Mesendoderm (in vitro differentiated cells): ENCODE data around the gene TAPT1.

Experiments
- DNase-seq: peaks from one replicate; pipeline ENCODE4 v3.0.0; 2013
- H2AK5ac ChIP-seq: 2 replicates; pipeline ENCODE4 v1.6.1; 2013; ENCODE audit warnings: low read length, inconsistent platforms
- H2BK120ac ChIP-seq: 2 replicates; pipeline ENCODE4 v1.6.1; 2013; ENCODE audit warnings: low read depth, mild to moderate bottlenecking, low read length, moderate library complexity, mixed read lengths
- H2BK15ac ChIP-seq: replicated peaks from 2 replicates; pipeline ENCODE4 v1.6.1; 2013; ENCODE audit warnings: low read depth, mild to moderate bottlenecking, moderate library complexity
- H2BK5ac ChIP-seq: 2 replicates; pipeline ENCODE4 v1.6.1; 2013; ENCODE audit warnings: low read length, inconsistent platforms
- H3K18ac ChIP-seq: 2 replicates; pipeline ENCODE4 v1.6.1; 2013; ENCODE audit warnings: mild to moderate bottlenecking, low read length, mixed read lengths
- H3K23ac ChIP-seq: one replicate; pipeline ENCODE4 v1.6.1; 2013; ENCODE audit warnings: low read length
- H3K27ac ChIP-seq: 2 replicates; pipeline ENCODE4 v1.5.1; 2013; ENCODE audit warnings: low read depth, mild to moderate bottlenecking, inconsistent platforms, low read length, moderate library complexity
- H3K27me3 ChIP-seq: 2 replicates; pipeline ENCODE4 v1.6.1; 2013; ENCODE audit warnings: low read length, control low read depth, mild to moderate bottlenecking, inconsistent platforms; ENCODE audit not compliant: insufficient read depth, poor library complexity
- H3K36me3 ChIP-seq: 2 replicates; pipeline ENCODE4 v1.6.1; 2013; ENCODE audit warnings: low read length, inconsistent platforms; ENCODE audit not compliant: control insufficient read depth, insufficient read depth
- H3K4ac ChIP-seq: one replicate; pipeline ENCODE4 v1.6.1; 2013; ENCODE audit warnings: low read depth, mild to moderate bottlenecking, low read length, moderate library complexity
- H3K4me1 ChIP-seq: 2 replicates; pipeline ENCODE4 v1.6.1; 2013; ENCODE audit warnings: low read depth, low read length, inconsistent platforms; ENCODE audit not compliant: control insufficient read depth
- H3K4me2 ChIP-seq: 2 replicates; pipeline ENCODE4 v1.6.1; 2013; ENCODE audit warnings: low read length
- H3K4me3 ChIP-seq: 2 replicates; pipeline ENCODE4 v1.5.1; 2013; ENCODE audit warnings: mild to moderate bottlenecking, low read length
- H3K56ac ChIP-seq: one replicate; pipeline ENCODE4 v1.6.1; 2013; ENCODE audit warnings: low read length
- H3K79me1 ChIP-seq: 2 replicates; pipeline ENCODE4 v1.6.1; 2013; ENCODE audit warnings: low read length, inconsistent platforms
- H3K79me2 ChIP-seq: 2 replicates; pipeline ENCODE4 v1.6.1; 2013; ENCODE audit warnings: mild to moderate bottlenecking, low read length; ENCODE audit not compliant: control insufficient read depth, insufficient read depth
- H3K9ac ChIP-seq: 2 replicates; pipeline ENCODE4 v1.6.1; 2013; ENCODE audit warnings: low read length, inconsistent platforms
- H4K5ac ChIP-seq: one replicate; pipeline ENCODE4 v1.6.1; 2013; ENCODE audit warnings: low read length
- H4K8ac ChIP-seq: one replicate; pipeline ENCODE4 v1.6.1; 2013; ENCODE audit warnings: low read depth, mild to moderate bottlenecking, control low read depth, low read length, moderate library complexity
- WGBS: extraction: QIAGEN DNeasy Blood & Tissue Kit; methylation state at CpG from one replicate; pipeline ENCODE4 v1.1.7; 2013; ENCODE audit warnings: low lambda C conversion rate, missing lambda C conversion rate; ENCODE audit not compliant: insufficient coverage; ENCODE audit errors: extremely low coverage; 5-methylcytosine and 5-hydroxymethylcytosine counted together

The TAPT1 gene

GRCh38 chr4:16131293-16131692 is 95.0 kb downstream of the TAPT1 start:
- Histone ChIP-seq H3K4me3 (no peak overlapping the region), H2BK120ac (no peak overlapping the region), H3K27me3 (no peaks in the 10 kb centered on the region), H4K5ac (no peak overlapping the region), H3K23ac (no peak overlapping the region), H3K79me1 (no peaks in the 10 kb centered on the region), H3K18ac (no peak overlapping the region), H3K79me2 (no peaks in the 10 kb centered on the region), H2AK5ac (no peak overlapping the region), H2BK5ac (no peak overlapping the region), H4K8ac (no peak overlapping the region), H3K36me3 (no peaks in the 10 kb centered on the region), H2BK15ac (no peak overlapping the region), H3K56ac (no peak overlapping the region), H3K4me2 (no peak overlapping the region), H3K9ac (no peak overlapping the region), H3K4me1 (no peaks in the 10 kb centered on the region), H3K4ac (no peak overlapping the region), H3K27ac (no peak overlapping the region)
- DNase-seq, result no peak
- WGBS, result no CpG with 5 or more reads among the region's 1 CpG

GRCh38 chr4:16129336-16129735 is 96.9 kb downstream of the TAPT1 start:
- no peak overlapping the region for H2AK5ac ChIP-seq
- H3K4me1 ChIP-seq, result no peaks in the 10 kb centered on the region
- WGBS, result no CpG with 5 or more reads among the region's 1 CpG
- no peak overlapping the region for H3K27ac ChIP-seq
- no peak overlapping the region for H3K23ac ChIP-seq
- no peak overlapping the region for H2BK5ac ChIP-seq
- H3K4me3 ChIP-seq, result no peak overlapping the region
- H3K18ac ChIP-seq, result no peak overlapping the region
- no peaks in the 10 kb centered on the region for H3K79me1 ChIP-seq
- no peaks in the 10 kb centered on the region for H3K27me3 ChIP-seq
- no peak overlapping the region for H3K4me2 ChIP-seq
- no peak overlapping the region for H4K8ac ChIP-seq
- no peak overlapping the region for H3K4ac ChIP-seq
- no peak overlapping the region for H2BK120ac ChIP-seq
- no peak overlapping the region for H3K56ac ChIP-seq
- H2BK15ac ChIP-seq, result no peak overlapping the region
- no peaks in the 10 kb centered on the region for H3K79me2 ChIP-seq
- H3K9ac ChIP-seq, result no peak overlapping the region
- no peak overlapping the region for H4K5ac ChIP-seq
- peak; percentile 73 for DNase-seq
- no peaks in the 10 kb centered on the region for H3K36me3 ChIP-seq

GRCh38 chr4:16126714-16127113 is 99.6 kb downstream of the TAPT1 start:
- H3K79me2 ChIP-seq, result no peaks in the 10 kb centered on the region
- no peak overlapping the region for H4K5ac ChIP-seq
- H4K8ac ChIP-seq, result no peak overlapping the region
- WGBS, result no CpG with 5 or more reads among the region's 1 CpG
- no peak overlapping the region for H2BK5ac ChIP-seq
- H3K4me3 ChIP-seq, result no peak overlapping the region
- H3K79me1 ChIP-seq, result no peaks in the 10 kb centered on the region
- no peak overlapping the region for H3K56ac ChIP-seq
- H3K36me3 ChIP-seq, result no peaks in the 10 kb centered on the region
- H3K4me1 ChIP-seq, result no peaks in the 10 kb centered on the region
- H3K18ac ChIP-seq, result no peak overlapping the region
- H2BK15ac ChIP-seq, result no peak overlapping the region
- no peak for DNase-seq
- H3K4ac ChIP-seq, result no peak overlapping the region
- H3K27me3 ChIP-seq, result no peaks in the 10 kb centered on the region
- H3K27ac ChIP-seq, result no peak overlapping the region
- no peak overlapping the region for H2AK5ac ChIP-seq
- H3K4me2 ChIP-seq, result no peak overlapping the region
- no peak overlapping the region for H3K9ac ChIP-seq
- no peak overlapping the region for H2BK120ac ChIP-seq
- no peak overlapping the region for H3K23ac ChIP-seq

GRCh38 chr4:16125571-16126445 is 100.5 kb downstream of the TAPT1 start:
- Histone ChIP-seq H2AK5ac (no peak overlapping the region), H3K56ac (no peak overlapping the region), H3K79me1 (no peaks in the 10 kb centered on the region), H3K23ac (no peak overlapping the region), H3K4ac (no peak overlapping the region), H3K18ac (no peak overlapping the region), H2BK120ac (no peak overlapping the region), H4K8ac (no peak overlapping the region), H3K36me3 (no peaks in the 10 kb centered on the region), H3K27me3 (no peaks in the 10 kb centered on the region), H3K9ac (no peak overlapping the region), H3K4me2 (no peak overlapping the region), H3K27ac (no peak overlapping the region), H3K79me2 (no peaks in the 10 kb centered on the region), H2BK5ac (no peak overlapping the region), H3K4me3 (no peak overlapping the region), H4K5ac (no peak overlapping the region), H3K4me1 (no peaks in the 10 kb centered on the region), H2BK15ac (no peak overlapping the region)
- WGBS, result no CpG with 5 or more reads among the region's 8 CpGs
- DNase-seq, result peak; percentile 68

GRCh38 chr4:16124232-16124631 is 102.0 kb downstream of the TAPT1 start:
- H3K27ac ChIP-seq, result no peak overlapping the region
- H3K79me1 ChIP-seq, result no peaks in the 10 kb centered on the region
- no peaks in the 10 kb centered on the region for H3K36me3 ChIP-seq
- no peaks in the 10 kb centered on the region for H3K4me1 ChIP-seq
- no peak overlapping the region for H3K4me2 ChIP-seq
- H3K79me2 ChIP-seq, result no peaks in the 10 kb centered on the region
- H3K23ac ChIP-seq, result no peak overlapping the region
- no peak overlapping the region for H3K56ac ChIP-seq
- no peak overlapping the region for H4K8ac ChIP-seq
- no peak overlapping the region for H3K4ac ChIP-seq
- no peaks in the 10 kb centered on the region for H3K27me3 ChIP-seq
- no peak overlapping the region for H2AK5ac ChIP-seq
- H3K18ac ChIP-seq, result no peak overlapping the region
- no peak overlapping the region for H3K9ac ChIP-seq
- DNase-seq, result no peak
- no peak overlapping the region for H4K5ac ChIP-seq
- no CpG with 5 or more reads among the region's 4 CpGs for WGBS
- no peak overlapping the region for H2BK5ac ChIP-seq
- no peak overlapping the region for H3K4me3 ChIP-seq
- no peak overlapping the region for H2BK120ac ChIP-seq
- no peak overlapping the region for H2BK15ac ChIP-seq
